HepG2 (cell line): Measurements from ENCODE around the gene ANKRD60.
A peak's percentile ranks its signal among the peaks of the same experiment; 100 is the strongest.

Experiments
- CHD2 ChIP-seq: IDR thresholded peaks from 2 replicates; pipeline ENCODE4 v1.6.1; 2011; ENCODE audit warnings: low read depth, low read length, improper control_type of control experiment
- CTCF ChIP-seq: sonication (generic); formaldehyde crosslinking; IDR thresholded peaks from 2 replicates; pipeline ENCODE4 v1.5.0; 2020; ENCODE audit warnings: mild to moderate bottlenecking, missing genetic modification reagents, moderate library complexity
- KLF13 ChIP-seq: sonication (generic); formaldehyde crosslinking; IDR thresholded peaks from 2 replicates; pipeline ENCODE4 v1.4.0; 2020; ENCODE audit warnings: mild to moderate bottlenecking, missing genetic modification reagents
- RFX1 ChIP-seq: fragments of 450-650 bp; IDR thresholded peaks from 2 replicates; pipeline ENCODE4 v1.6.1; 2017
- SIN3A ChIP-seq: IDR thresholded peaks from 2 replicates; pipeline ENCODE4 v1.6.1; 2011; ENCODE audit warnings: low read depth, mild to moderate bottlenecking, control low read depth, low read length, borderline replicate concordance
- SP2 ChIP-seq: sonication (generic); formaldehyde crosslinking; IDR thresholded peaks from 2 replicates; pipeline ENCODE4 v1.5.1; 2020; ENCODE audit warnings: mild to moderate bottlenecking, missing genetic modification reagents
- TAF1 ChIP-seq: sonication (generic); formaldehyde crosslinking; IDR thresholded peaks from 2 replicates; pipeline ENCODE4 v1.4.0; 2020; ENCODE audit warnings: missing genetic modification reagents
- ZNF468 ChIP-seq: sonication (generic); formaldehyde crosslinking; IDR thresholded peaks from 2 replicates; pipeline ENCODE4 v1.8.0; 2022; ENCODE audit warnings: mild to moderate bottlenecking, moderate library complexity, missing genetic modification reagents
- ZSCAN30 ChIP-seq: sonication (generic); formaldehyde crosslinking; IDR thresholded peaks from 2 replicates; pipeline ENCODE4 v1.5.0; 2020; ENCODE audit warnings: mild to moderate bottlenecking, missing genetic modification reagents
- TF ChIP-seq, protein P1 (sequence below): sonication (generic); formaldehyde crosslinking; IDR thresholded peaks from 2 replicates; pipeline ENCODE4; 2020; ENCODE audit warnings: missing genetic modification reagents, mild to moderate bottlenecking, borderline replicate concordance
- TF ChIP-seq, protein P2 (sequence below): sonication (generic); formaldehyde crosslinking; IDR thresholded peaks from 2 replicates; pipeline ENCODE4 v1.8.1; 2022; ENCODE audit warnings: mild to moderate bottlenecking, missing genetic modification reagents

GRCh38 chr20:58251979-58252591 lies 23.6 kb upstream of the ANKRD60 start:
- TF ChIP-seq SIN3A (peak; percentile 35; the same call in 1 of the 2 replicates), SP2 (CRISPR knock-in tag) (no peak), ZSCAN30 (no peak), RFX1 (no peak), CTCF (no peak), CHD2 (no peak), TAF1 (no peak), KLF13 (no peak), ZNF468 (CRISPR knock-in tag) (no peak)
- TF ChIP-seq, protein P1, sequence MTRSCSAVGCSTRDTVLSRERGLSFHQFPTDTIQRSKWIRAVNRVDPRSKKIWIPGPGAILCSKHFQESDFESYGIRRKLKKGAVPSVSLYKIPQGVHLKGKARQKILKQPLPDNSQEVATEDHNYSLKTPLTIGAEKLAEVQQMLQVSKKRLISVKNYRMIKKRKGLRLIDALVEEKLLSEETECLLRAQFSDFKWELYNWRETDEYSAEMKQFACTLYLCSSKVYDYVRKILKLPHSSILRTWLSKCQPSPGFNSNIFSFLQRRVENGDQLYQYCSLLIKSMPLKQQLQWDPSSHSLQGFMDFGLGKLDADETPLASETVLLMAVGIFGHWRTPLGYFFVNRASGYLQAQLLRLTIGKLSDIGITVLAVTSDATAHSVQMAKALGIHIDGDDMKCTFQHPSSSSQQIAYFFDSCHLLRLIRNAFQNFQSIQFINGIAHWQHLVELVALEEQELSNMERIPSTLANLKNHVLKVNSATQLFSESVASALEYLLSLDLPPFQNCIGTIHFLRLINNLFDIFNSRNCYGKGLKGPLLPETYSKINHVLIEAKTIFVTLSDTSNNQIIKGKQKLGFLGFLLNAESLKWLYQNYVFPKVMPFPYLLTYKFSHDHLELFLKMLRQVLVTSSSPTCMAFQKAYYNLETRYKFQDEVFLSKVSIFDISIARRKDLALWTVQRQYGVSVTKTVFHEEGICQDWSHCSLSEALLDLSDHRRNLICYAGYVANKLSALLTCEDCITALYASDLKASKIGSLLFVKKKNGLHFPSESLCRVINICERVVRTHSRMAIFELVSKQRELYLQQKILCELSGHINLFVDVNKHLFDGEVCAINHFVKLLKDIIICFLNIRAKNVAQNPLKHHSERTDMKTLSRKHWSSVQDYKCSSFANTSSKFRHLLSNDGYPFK (CRISPR knock-in tag): no peak
- TF ChIP-seq, protein P2, sequence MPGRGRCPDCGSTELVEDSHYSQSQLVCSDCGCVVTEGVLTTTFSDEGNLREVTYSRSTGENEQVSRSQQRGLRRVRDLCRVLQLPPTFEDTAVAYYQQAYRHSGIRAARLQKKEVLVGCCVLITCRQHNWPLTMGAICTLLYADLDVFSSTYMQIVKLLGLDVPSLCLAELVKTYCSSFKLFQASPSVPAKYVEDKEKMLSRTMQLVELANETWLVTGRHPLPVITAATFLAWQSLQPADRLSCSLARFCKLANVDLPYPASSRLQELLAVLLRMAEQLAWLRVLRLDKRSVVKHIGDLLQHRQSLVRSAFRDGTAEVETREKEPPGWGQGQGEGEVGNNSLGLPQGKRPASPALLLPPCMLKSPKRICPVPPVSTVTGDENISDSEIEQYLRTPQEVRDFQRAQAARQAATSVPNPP (CRISPR knock-in tag): no peak
